Ovary (tissue), 9 donors: ENCODE results near the gene GRIK3. TPM values are rescaled to one million over a fixed set of nuclear protein-coding genes. Genes with fewer than 3 reads are reported as not detected.

Experiments used
- DNase-seq, 5 donors: peaks; one replicate each; pipeline ENCODE4 v3.0.0-alpha.2; 2019 to 2020
- H3K27ac ChIP-seq, 2 donors: fragments of 200-600 bp; one replicate each; pipeline versions ENCODE4 v1.5.1 to v1.8.0; 2019 to 2022
- H3K27me3 ChIP-seq: fragments of 200-600 bp; one replicate; pipeline ENCODE4 v1.8.0; 2022
- H3K36me3 ChIP-seq: fragments of 200-600 bp; sonication (generic); one replicate; pipeline ENCODE4 v1.5.1; 2019
- H3K4me1 ChIP-seq: one replicate; pipeline ENCODE4 v1.8.1; 2013; ENCODE audit warnings: mild to moderate bottlenecking, moderate library complexity; ENCODE audit not compliant: insufficient read depth
- H3K4me3 ChIP-seq: fragments of 200-600 bp; sonication (generic); one replicate; pipeline ENCODE4 v1.5.1; 2017
- H3K9me3 ChIP-seq, 2 donors: fragments of 200-600 bp in 1 of 2; sonication (generic) in 1 of 2; one replicate each; pipeline versions ENCODE4 v1.5.1 to v1.8.1; 2013 to 2019; ENCODE audit warnings: mild to moderate bottlenecking in 1 of 2, moderate library complexity in 1 of 2
- CTCF ChIP-seq, 3 donors: fragments of 450-650 bp in 2 of 3; fragments of 200-600 bp in 1 of 3; IDR thresholded peaks; one replicate each; pipeline versions ENCODE4 v1.5.1 to v1.8.0; 2016 to 2022; ENCODE audit warnings: antibody characterized with exemption in 3 of 3, mild to moderate bottlenecking in 1 of 3
- EP300 ChIP-seq: sonication (generic); formaldehyde crosslinking; IDR thresholded peaks from one replicate; pipeline ENCODE4 v1.6.1; 2017; ENCODE audit warnings: antibody characterized with exemption
- POLR2A ChIP-seq: fragments of 450-650 bp; IDR thresholded peaks from one replicate; pipeline ENCODE4 v1.6.1; 2017; ENCODE audit warnings: antibody characterized with exemption, mild to moderate bottlenecking, moderate library complexity
- WGBS, 3 donors: extraction: QIAGEN DNeasy Blood & Tissue Kit in 1 of 3; methylation state at CpG; one replicate each; pipeline versions ENCODE4 v1.1.5 to v1.1.7; 2013 to 2017; 5-methylcytosine and 5-hydroxymethylcytosine counted together
- intact Hi-C, 4 donors: fragments of 100-400 bp; cut with DNase I; formaldehyde crosslinking; loops; one replicate each; pipeline versions ENCODE4 v1.11.0 to v1.15.1; 2022 to 2023
- polyA plus RNA-seq, 2 donors: library from polyadenylated mRNA; stranded (reverse); fragments of 200-250 nt in 1 of 2; fragments of 350-450 nt in 1 of 2; fragmentation: Illumina TruSeq in 1 of 2; extraction: RNeasy Lipid Tissue Mini Kit (QIAGEN cat#74804) in 1 of 2; gene quantifications; one replicate each; pipeline ENCODE4 v1.2.3, GENCODE V29; 2013 to 2014
- total RNA-seq, 7 donors: library from RNA; depleted of rRNA in 2 of 7; stranded (reverse); fragments of >200 nt in 2 of 7; fragmentation: NEBNext Ultra II Directional in 3 of 7; extraction: Animal tissue kit (Norgen Biotek cat#: 25700) in 3 of 7; gene quantifications; one replicate each; pipeline versions ENCODE4 v1.1.0 to v1.2.4, GENCODE V29; 2016 to 2023
- donor health status: DM: no; HTN: no; CAD: no; lungs with moderate emphysema.
- donor health status: DM: no; HTN: no; CAD: no.
- donor health status: Bipolar disorder and iron deficiency.
- donor health status: DM: yes; HTN: yes; CAD: no.
- donor health status: DM: no; HTN: no; CAD: no.
- donor health status: DM: yes; HTN: yes; CAD: no.

Gene GRIK3
- total and polyA plus RNA-seq, 9 donors = 0.11 to 0.97 (median 0.32) TPM; not detected in 2

GRCh38 chr1:36948147-36948546 lies 86.2 kb downstream of the GRIK3 start:
- Histone ChIP-seq H3K4me1 (no peaks in the 10 kb centered on the region), H3K27ac (no peak overlapping the region), H3K4me3 (no peak overlapping the region), H3K27me3 (no peaks in the 10 kb centered on the region), H3K36me3 (no peaks in the 10 kb centered on the region), H3K9me3 (no peaks in the 10 kb centered on the region)
- DNase-seq = no peak
- TF ChIP-seq POLR2A (no peak), EP300 (no peak), CTCF (IDR thresholded peaks at IDR 0.05) (no peak)
- intact Hi-C loops = no loop called here
- WGBS, 3 donors = 46 to 63% (median 50%) methylated on average over 2 of the region's 2 CpGs

- intact Hi-C loops = no loop called here
- H3K4me1 ChIP-seq = no peaks in the 10 kb centered on the region
- TF ChIP-seq CTCF (IDR thresholded peaks at IDR 0.05) (no peak), POLR2A (no peak), EP300 (no peak)
- no peak overlapping the region for H3K27ac ChIP-seq
- 1 to 14% (median 11%) methylated on average over 2 of the region's 2 CpGs for WGBS, 3 donors
- H3K9me3 ChIP-seq = no peaks in the 10 kb centered on the region
- no peak overlapping the region for H3K4me3 ChIP-seq
- no peaks in the 10 kb centered on the region for H3K27me3 ChIP-seq
- H3K36me3 ChIP-seq = no peaks in the 10 kb centered on the region
- DNase-seq = no peak
Measured at GRCh38 chr1:36947384-36947783, 86.9 kb downstream of the GRIK3 start.

- WGBS, 3 donors = 48 to 62% (median 52%) methylated on average over 7 of the region's 7 CpGs
- TF ChIP-seq EP300 (no peak), POLR2A (no peak), CTCF (IDR thresholded peaks at IDR 0.05) (no peak)
- Histone ChIP-seq H3K36me3 (no peaks in the 10 kb centered on the region), H3K4me3 (no peak overlapping the region), H3K27ac (no peak overlapping the region), H3K27me3 (no peaks in the 10 kb centered on the region), H3K9me3 (no peaks in the 10 kb centered on the region), H3K4me1 (no peaks in the 10 kb centered on the region)
- no peak for DNase-seq
- intact Hi-C loops = no loop called here
Measured at GRCh38 chr1:36944883-36945282, 89.4 kb downstream of the GRIK3 start.

- Histone ChIP-seq H3K4me1 (no peaks in the 10 kb centered on the region), H3K36me3 (no peaks in the 10 kb centered on the region), H3K27ac (no peak overlapping the region), H3K4me3 (no peak overlapping the region), H3K9me3 (no peaks in the 10 kb centered on the region), H3K27me3 (no peaks in the 10 kb centered on the region)
- TF ChIP-seq POLR2A = no peak
- no peak for TF ChIP-seq CTCF (IDR thresholded peaks at IDR 0.05)
- no peak for TF ChIP-seq EP300
- no peak for DNase-seq
- WGBS, 3 donors = 40 to 43% (median 42%) methylated on average over 12 of the region's 12 CpGs
- intact Hi-C loops = no loop called here
Measured at GRCh38 chr1:36942148-36942547, 92.2 kb downstream of the GRIK3 start.
